KBM-7 (cell line): ENCODE results near the gene AKAP7.
"Not testable (repeated sequence)": the region's sequence is repeated elsewhere in the genome, so short reads cannot be mapped to it uniquely, and the experiment has no call there.

Experiments
- DNase-seq: peaks from one replicate; pipeline ENCODE4 v3.0.0-alpha.2; 2015
- in situ Hi-C: fragments of 300-500 bp; cut with MboI; formaldehyde crosslinking; loops from 2 replicates; pipeline ENCODE4 v1.14.3; 2020; ENCODE audit warnings: low sequenced_read_pairs, low pct_unique_long_range_greater_than_20kb, mixed read lengths

AKAP7 gene

GRCh38 chr6:131275273-131275672 lies 140.0 kb downstream of the AKAP7 start:
- in situ Hi-C loops, result no loop called here
- no peak for DNase-seq

- in situ Hi-C loops, result no loop called here
- DNase-seq, result no peak
Observed at GRCh38 chr6:131277591-131277990, 142.3 kb downstream of the AKAP7 start.

- DNase-seq, result peak; percentile 92
- in situ Hi-C loops, result no loop called here
Observed at GRCh38 chr6:131281471-131282270, 146.4 kb downstream of the AKAP7 start.

GRCh38 chr6:131282365-131282764 lies 147.1 kb downstream of the AKAP7 start:
- no peak for DNase-seq
- in situ Hi-C loops, result no loop called here

GRCh38 chr6:131283466-131284175 lies 148.4 kb downstream of the AKAP7 start:
- in situ Hi-C loops, result no loop called here
- no peak for DNase-seq

- in situ Hi-C loops, result no loop called here
- no peak for DNase-seq
Observed at GRCh38 chr6:131285548-131285947, 150.3 kb downstream of the AKAP7 start.

- no peak for DNase-seq
- in situ Hi-C loops, result no loop called here
Observed at GRCh38 chr6:131286469-131287040, 151.3 kb downstream of the AKAP7 start.

- no peak for DNase-seq
- in situ Hi-C loops, result no loop called here
Observed at GRCh38 chr6:131288214-131288613, 152.9 kb downstream of the AKAP7 start.

GRCh38 chr6:131290955-131291354 lies 155.7 kb downstream of the AKAP7 start:
- DNase-seq, result no peak
- in situ Hi-C loops, result no loop called here

GRCh38 chr6:131292145-131292938 lies 157.1 kb downstream of the AKAP7 start:
- in situ Hi-C loops, result no loop called here
- DNase-seq, result no peak

- DNase-seq, result no peak
- in situ Hi-C loops, result no loop called here
Observed at GRCh38 chr6:131293472-131293911, 158.2 kb downstream of the AKAP7 start.

- in situ Hi-C loops, result no loop called here
Observed at GRCh38 chr6:131295081-131295480, 159.8 kb downstream of the AKAP7 start.

GRCh38 chr6:131300826-131301225 lies 165.6 kb downstream of the AKAP7 start:
- in situ Hi-C loops, DNase-seq: not testable (repeated sequence)

More at GRCh38 chr6:131295081-131295480, 159.8 kb downstream of the AKAP7 start:
- no peak for DNase-seq

GRCh38 chr6:131303338-131303930 lies 168.2 kb downstream of the AKAP7 start:
- DNase-seq, result no peak
- in situ Hi-C loops, result no loop called here

- no peak for DNase-seq
- in situ Hi-C loops, result no loop called here
Observed at GRCh38 chr6:131305037-131305850, 170.0 kb downstream of the AKAP7 start.

GRCh38 chr6:131309437-131309836 lies 174.2 kb downstream of the AKAP7 start:
- no peak for DNase-seq
- in situ Hi-C loops, result no loop called here

GRCh38 chr6:131314838-131315237 lies 179.6 kb downstream of the AKAP7 start:
- no peak for DNase-seq
- in situ Hi-C loops, result no loop called here

GRCh38 chr6:131316654-131317053 lies 181.4 kb downstream of the AKAP7 start:
- DNase-seq, result no peak
- in situ Hi-C loops, result no loop called here
